Astrocyte (in vitro differentiated cells and primary cell): ENCODE data around the gene CD7. TPM values are rescaled to one million over a fixed set of nuclear protein-coding genes. Genes with fewer than 3 reads are reported as not detected.

ENCODE experiments used
- DNase-seq: peaks from one replicate; pipeline ENCODE4 v3.0.0-alpha.2; 2010; ENCODE audit warnings: low read depth
- FAIRE-seq: peaks from 2 replicates; lab custom pipeline; 2011; peaks lifted over from hg19 to GRCh38; lab: Jason Lieb, UNC
- H2AFZ ChIP-seq: 2 replicates; pipeline ENCODE4 v1.6.0; 2012; ENCODE audit warnings: low read depth, low read length, inconsistent platforms
- H3K27ac ChIP-seq: 2 replicates; pipeline ENCODE4 v1.5.1; 2011; ENCODE audit warnings: low read depth, low read length, inconsistent platforms
- H3K27me3 ChIP-seq: 2 replicates; pipeline ENCODE4 v1.6.0; 2011; ENCODE audit warnings: low read length, inconsistent platforms; ENCODE audit not compliant: insufficient read depth
- H3K36me3 ChIP-seq: 2 replicates; pipeline ENCODE4 v1.5.1; 2011; ENCODE audit warnings: low read length, inconsistent platforms; ENCODE audit not compliant: insufficient read depth
- H3K4me1 ChIP-seq: 2 replicates; pipeline ENCODE4 v1.5.1; 2011; ENCODE audit warnings: low read length, inconsistent platforms; ENCODE audit not compliant: insufficient read depth
- H3K4me2 ChIP-seq: 2 replicates; pipeline ENCODE4 v1.6.0; 2012; ENCODE audit warnings: low read length, inconsistent platforms
- H3K4me3 ChIP-seq: 2 replicates; pipeline ENCODE4 v1.5.1; 2011; ENCODE audit warnings: low read depth, mild to moderate bottlenecking, low read length, inconsistent platforms; ENCODE audit not compliant: insufficient read depth
- H3K79me2 ChIP-seq: 2 replicates; pipeline ENCODE4 v1.6.0; 2012; ENCODE audit warnings: mild to moderate bottlenecking, low read length, inconsistent platforms; ENCODE audit not compliant: insufficient read depth
- H3K9ac ChIP-seq: 2 replicates; pipeline ENCODE4 v1.6.0; 2012; ENCODE audit warnings: mild to moderate bottlenecking, low read length, inconsistent platforms
- H3K9me3 ChIP-seq: 2 replicates; pipeline ENCODE4 v1.5.1; 2012; ENCODE audit warnings: low read depth, mild to moderate bottlenecking, low read length, inconsistent platforms; ENCODE audit not compliant: insufficient read depth
- H4K20me1 ChIP-seq: 2 replicates; pipeline ENCODE4 v1.6.0; 2012; ENCODE audit warnings: low read length, inconsistent platforms; ENCODE audit not compliant: insufficient read depth
- H3K27ac Mint-ChIP-seq: one replicate; pipeline ENCODE4 v1.8.0; 2021; ENCODE audit warnings: mild to moderate bottlenecking, mixed read lengths; ENCODE audit not compliant: unreplicated experiment
- H3K27me3 Mint-ChIP-seq: one replicate; pipeline ENCODE4 v1.8.0; 2021; ENCODE audit warnings: low read depth, mixed read lengths; ENCODE audit not compliant: unreplicated experiment
- H3K36me3 Mint-ChIP-seq: one replicate; pipeline ENCODE4 v1.8.0; 2021; ENCODE audit warnings: low read depth, mixed read lengths; ENCODE audit not compliant: unreplicated experiment
- H3K4me1 Mint-ChIP-seq: one replicate; pipeline ENCODE4 v1.8.0; 2021; ENCODE audit warnings: low read depth, mixed read lengths; ENCODE audit not compliant: unreplicated experiment
- H3K4me3 Mint-ChIP-seq: one replicate; pipeline ENCODE4 v1.8.0; 2021; ENCODE audit warnings: mild to moderate bottlenecking, moderate library complexity, mixed read lengths; ENCODE audit not compliant: unreplicated experiment
- H3K9me3 Mint-ChIP-seq: one replicate; pipeline ENCODE4 v1.8.0; 2021; ENCODE audit warnings: mild to moderate bottlenecking, mixed read lengths; ENCODE audit not compliant: unreplicated experiment
- CTCF ChIP-seq: IDR thresholded peaks from 2 replicates; pipeline ENCODE4 v1.5.1; 2011; ENCODE audit warnings: low read depth, mild to moderate bottlenecking, inconsistent platforms, low read length, moderate library complexity; ENCODE audit not compliant: insufficient read depth
- EZH2 ChIP-seq: IDR thresholded peaks from 2 replicates; pipeline ENCODE4 v1.6.1; 2012; ENCODE audit warnings: mild to moderate bottlenecking, low read length, inconsistent platforms; ENCODE audit not compliant: insufficient read depth
- total RNA-seq: library from RNA; stranded (reverse); gene quantifications from 2 replicates; pipeline ENCODE4 v1.2.1, GENCODE V29; 2021

Gene CD7
- total RNA-seq, 1 donor from 2014 or later: 0.18 TPM

GRCh38 chr17:82320140-82320840 is 2.9 kb upstream of the CD7 start:
- H3K27ac Mint-ChIP-seq: no peak overlapping the region
- peaks cover 4% of the 10 kb centered on the region for H3K4me1 Mint-ChIP-seq
- peaks cover 10% of the 10 kb centered on the region for H3K9me3 ChIP-seq
- no peaks in the 10 kb centered on the region for H3K4me1 ChIP-seq
- no peaks in the 10 kb centered on the region for H3K36me3 ChIP-seq
- TF ChIP-seq CTCF (no peak), EZH2 (no peak)
- no peak overlapping the region for H3K4me3 ChIP-seq
- H2AFZ ChIP-seq: no peak overlapping the region
- H3K79me2 ChIP-seq: no peaks in the 10 kb centered on the region
- DNase-seq (no peak), FAIRE-seq (no peak)
- peaks cover 23% of the 10 kb centered on the region for H3K27me3 Mint-ChIP-seq
- no peak overlapping the region for H3K4me2 ChIP-seq
- no peaks in the 10 kb centered on the region for H4K20me1 ChIP-seq
- no peak overlapping the region for H3K4me3 Mint-ChIP-seq
- no peak overlapping the region for H3K9ac ChIP-seq
- H3K27ac ChIP-seq: no peak overlapping the region
- H3K27me3 ChIP-seq: peaks cover 15% of the 10 kb centered on the region
- H3K36me3 Mint-ChIP-seq: no peaks in the 10 kb centered on the region
- H3K9me3 Mint-ChIP-seq: no peaks in the 10 kb centered on the region

- H3K9me3 Mint-ChIP-seq: no peaks in the 10 kb centered on the region
- Histone ChIP-seq H3K9me3 (peaks cover 10% of the 10 kb centered on the region), H3K79me2 (no peaks in the 10 kb centered on the region), H4K20me1 (no peaks in the 10 kb centered on the region), H3K9ac (no peak overlapping the region), H3K27ac (no peak overlapping the region), H3K27me3 (peaks cover 12% of the 10 kb centered on the region), H3K4me3 (no peak overlapping the region), H3K4me1 (no peaks in the 10 kb centered on the region), H3K4me2 (no peak overlapping the region), H3K36me3 (no peaks in the 10 kb centered on the region), H2AFZ (no peak overlapping the region)
- no peak for FAIRE-seq
- no peak overlapping the region for H3K4me3 Mint-ChIP-seq
- DNase-seq: no peak
- H3K27ac Mint-ChIP-seq: no peak overlapping the region
- H3K4me1 Mint-ChIP-seq: peaks cover under 1% of the 10 kb centered on the region
- no peak for TF ChIP-seq CTCF
- no peak for TF ChIP-seq EZH2
- peaks cover 19% of the 10 kb centered on the region for H3K27me3 Mint-ChIP-seq
- no peaks in the 10 kb centered on the region for H3K36me3 Mint-ChIP-seq
Observed at GRCh38 chr17:82319619-82320062, 2.2 kb upstream of the CD7 start.
